Measurements from ENCODE around the gene OTOP2. TPM values are rescaled to one million over a fixed set of nuclear protein-coding genes. Genes with fewer than 3 reads are reported as not detected.

OTOP2 gene
- total and polyA plus RNA-seq, 8 donors, result 0.15 to 3.2 TPM; not detected in 6

DNA sequence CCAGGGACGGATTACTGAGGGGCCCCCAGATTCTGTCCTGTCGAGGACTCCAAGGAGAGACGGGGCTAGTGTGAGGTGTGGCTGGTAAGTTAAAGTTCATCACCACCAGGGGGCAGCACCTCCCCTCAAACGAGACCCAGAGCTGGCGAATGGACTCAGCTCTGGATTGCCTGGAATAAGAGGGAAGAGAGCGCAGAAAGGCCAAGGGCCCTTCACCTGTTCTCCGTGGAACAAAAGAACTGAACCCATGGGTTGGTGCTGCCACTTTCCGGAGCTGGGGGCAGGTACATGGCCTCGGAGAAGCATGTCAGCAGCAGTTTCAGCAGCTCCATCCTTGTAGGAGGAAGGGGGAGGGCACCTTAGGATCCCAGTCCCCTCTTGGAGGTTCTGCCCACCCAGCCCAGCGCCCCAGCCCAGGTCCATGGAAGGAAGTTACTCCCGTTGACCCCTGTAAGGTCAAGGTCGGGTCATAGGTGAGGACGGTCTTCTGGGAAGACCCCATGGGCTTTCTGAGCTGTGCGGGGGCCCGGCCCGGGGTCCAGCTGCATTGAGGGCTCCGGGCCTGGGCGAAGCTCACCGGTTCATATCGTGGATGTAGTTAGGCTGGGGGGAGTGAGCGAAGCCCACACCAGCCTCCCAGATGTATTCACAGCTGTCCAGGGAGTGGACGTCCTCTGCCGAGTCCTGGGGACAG lies 37.7 kb downstream of the OTOP2 start:
- Histone ChIP-seq H3K27ac (peak overlapping the region in 4 of 5 donors; percentile 4 to 44 (median 16)), H3K9me3 (no peaks in the 10 kb centered on the region), H3K4me1 (peaks cover 12 to 44% (median 32%) of the 10 kb centered on the region in 4 donors), H3K36me3 (peaks cover 6 to 69% (median 54%) of the 10 kb centered on the region in 4 donors), H3K4me3 (no peak overlapping the region), H3K27me3 (no peaks in the 10 kb centered on the region)
- WGBS, 5 donors, result 38 to 56% (median 43%) methylated on average over 19 to 23 of the region's 23 CpGs
- intact Hi-C loops (cut with DNase I; ENCODE audit: low total_unique reads), result no loop called here
- TF ChIP-seq POLR2AphosphoS5 (IDR thresholded peaks at IDR 0.05) (peak in 2 of 3 donors; percentile 12 to 74), POLR2A (IDR thresholded peaks at IDR 0.05) (no peak), EP300 (IDR thresholded peaks at IDR 0.05) (no peak)
- TF ChIP-seq, protein P1, sequence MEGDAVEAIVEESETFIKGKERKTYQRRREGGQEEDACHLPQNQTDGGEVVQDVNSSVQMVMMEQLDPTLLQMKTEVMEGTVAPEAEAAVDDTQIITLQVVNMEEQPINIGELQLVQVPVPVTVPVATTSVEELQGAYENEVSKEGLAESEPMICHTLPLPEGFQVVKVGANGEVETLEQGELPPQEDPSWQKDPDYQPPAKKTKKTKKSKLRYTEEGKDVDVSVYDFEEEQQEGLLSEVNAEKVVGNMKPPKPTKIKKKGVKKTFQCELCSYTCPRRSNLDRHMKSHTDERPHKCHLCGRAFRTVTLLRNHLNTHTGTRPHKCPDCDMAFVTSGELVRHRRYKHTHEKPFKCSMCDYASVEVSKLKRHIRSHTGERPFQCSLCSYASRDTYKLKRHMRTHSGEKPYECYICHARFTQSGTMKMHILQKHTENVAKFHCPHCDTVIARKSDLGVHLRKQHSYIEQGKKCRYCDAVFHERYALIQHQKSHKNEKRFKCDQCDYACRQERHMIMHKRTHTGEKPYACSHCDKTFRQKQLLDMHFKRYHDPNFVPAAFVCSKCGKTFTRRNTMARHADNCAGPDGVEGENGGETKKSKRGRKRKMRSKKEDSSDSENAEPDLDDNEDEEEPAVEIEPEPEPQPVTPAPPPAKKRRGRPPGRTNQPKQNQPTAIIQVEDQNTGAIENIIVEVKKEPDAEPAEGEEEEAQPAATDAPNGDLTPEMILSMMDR (IDR thresholded peaks at IDR 0.05), result peak in 5 of 7 experiments; percentile 49 to 83 (median 77)
- DNase-seq, result peak; percentile 93 to 96

DNA sequence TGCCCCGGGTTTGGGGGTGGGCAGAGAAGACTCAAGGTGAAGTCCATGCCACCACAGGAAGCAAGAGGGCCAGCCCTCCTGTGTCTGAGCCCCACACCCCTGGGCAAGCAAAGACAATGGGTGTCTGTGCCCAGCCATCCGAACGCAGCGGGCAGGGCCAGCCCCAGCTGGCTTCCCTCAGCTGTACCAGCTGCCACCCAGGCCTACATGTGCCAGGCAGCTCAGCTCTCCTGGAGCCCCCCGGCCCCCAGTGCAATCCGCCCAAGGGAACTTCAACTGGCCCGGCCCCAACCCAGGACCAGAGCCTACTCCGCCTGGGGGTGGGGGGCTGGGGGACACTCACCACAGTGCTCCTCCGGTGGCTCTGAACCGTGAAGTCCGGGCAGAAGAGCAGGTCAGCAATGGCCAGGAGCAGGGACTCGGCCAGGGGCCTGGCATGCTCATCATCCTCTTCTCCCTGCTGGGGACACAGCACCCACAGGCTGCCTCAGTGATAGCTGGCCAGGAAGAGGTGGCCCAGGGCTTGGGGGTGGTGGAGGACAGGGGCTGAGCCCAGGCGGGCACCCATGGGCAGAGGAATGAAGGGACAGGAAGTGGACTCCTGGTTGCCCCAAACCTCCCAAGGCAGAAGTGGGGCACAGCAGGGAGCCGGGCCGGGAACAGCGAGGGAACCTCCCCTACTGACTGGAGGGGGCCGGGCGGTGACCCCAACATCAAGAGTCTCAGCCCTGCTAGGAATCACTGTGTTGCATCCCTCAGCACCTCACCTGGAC lies 38.7 kb downstream of the OTOP2 start:
- H3K9me3 ChIP-seq, result no peaks in the 10 kb centered on the region
- no peaks in the 10 kb centered on the region for H3K27me3 ChIP-seq
- WGBS, 5 donors, result 60 to 81% (median 74%) methylated on average over 9 to 18 of the region's 18 CpGs
- H3K36me3 ChIP-seq, result peaks cover 6 to 62% (median 49%) of the 10 kb centered on the region in 4 donors
- H3K4me3 ChIP-seq, result no peak overlapping the region
- peaks cover 12 to 44% (median 32%) of the 10 kb centered on the region in 4 donors for H3K4me1 ChIP-seq
- peak overlapping the region in 1 of 5 donors; percentile 16 for H3K27ac ChIP-seq
- intact Hi-C loops (cut with DNase I; ENCODE audit: low total_unique reads), result no loop called here
- TF ChIP-seq EP300 (IDR thresholded peaks at IDR 0.05) (no peak), POLR2A (IDR thresholded peaks at IDR 0.05) (no peak)
- DNase-seq, result no peak

DNA sequence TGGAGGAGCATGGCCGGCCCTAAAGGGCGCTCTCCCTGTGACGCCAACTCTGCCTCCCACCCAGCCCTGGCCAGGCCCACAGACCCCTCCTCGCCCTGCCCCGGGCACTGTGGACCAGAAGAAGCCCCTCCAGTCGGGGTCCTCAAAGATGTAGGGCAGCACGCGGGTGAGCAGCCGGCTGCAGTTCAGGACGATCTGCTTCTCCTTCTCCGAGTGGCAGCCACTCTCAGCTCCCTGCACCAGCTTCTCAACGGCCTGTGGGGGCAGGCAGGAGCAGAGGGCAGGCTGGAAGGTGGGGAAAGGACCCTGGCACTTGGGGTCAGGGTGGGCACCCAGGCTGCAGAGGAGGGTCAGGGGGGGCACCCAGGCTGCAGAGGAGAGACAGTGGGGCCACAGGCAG lies 39.6 kb downstream of the OTOP2 start:
- 49 to 67% (median 60%) methylated on average over 2 to 12 of the region's 12 CpGs for WGBS, 5 donors
- intact Hi-C loops (cut with DNase I; ENCODE audit: low total_unique reads), result no loop called here
- peaks cover 20 to 46% (median 38%) of the 10 kb centered on the region in 4 donors for H3K4me1 ChIP-seq
- DNase-seq, result no peak
- H3K4me3 ChIP-seq, result no peak overlapping the region
- peaks cover 6 to 54% (median 42%) of the 10 kb centered on the region in 4 donors for H3K36me3 ChIP-seq
- H3K9me3 ChIP-seq, result no peaks in the 10 kb centered on the region
- TF ChIP-seq, protein P1 (IDR thresholded peaks at IDR 0.05), result no peak
- TF ChIP-seq POLR2A (IDR thresholded peaks at IDR 0.05), result no peak
- no peak for TF ChIP-seq EP300 (IDR thresholded peaks at IDR 0.05)
- no peak for TF ChIP-seq POLR2AphosphoS5 (IDR thresholded peaks at IDR 0.05)
- H3K27ac ChIP-seq, result no peak overlapping the region
- H3K27me3 ChIP-seq, result no peaks in the 10 kb centered on the region

DNA sequence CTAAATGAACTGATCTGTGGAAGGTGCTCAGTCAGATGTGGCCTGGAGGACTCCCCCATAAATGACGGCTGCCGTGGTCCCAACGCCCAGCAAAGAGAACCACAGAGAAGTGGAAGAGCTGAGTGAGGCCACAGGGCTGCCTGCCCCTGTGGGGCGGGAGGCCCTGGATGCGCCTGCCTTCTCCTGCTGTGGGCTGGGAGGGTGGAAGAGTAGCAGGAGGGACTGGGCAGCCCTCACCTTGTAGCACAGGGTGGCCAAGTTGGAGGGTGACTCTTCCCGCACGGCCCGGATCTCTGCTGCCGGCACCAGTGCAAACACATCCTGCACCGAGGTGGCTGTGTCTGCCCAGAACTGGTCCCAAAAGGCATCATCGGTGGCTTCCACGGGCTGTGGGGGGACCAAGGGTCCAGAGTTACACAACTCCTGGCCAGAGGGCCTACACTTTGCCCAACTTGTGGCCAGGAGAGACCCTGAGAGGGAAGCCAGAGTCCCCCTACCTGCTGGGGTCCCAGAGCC lies 40.2 kb downstream of the OTOP2 start:
- no peak for DNase-seq
- 43 to 92% (median 61%) methylated on average over 5 to 12 of the region's 12 CpGs for WGBS, 5 donors
- TF ChIP-seq POLR2AphosphoS5 (IDR thresholded peaks at IDR 0.05) (no peak), POLR2A (IDR thresholded peaks at IDR 0.05) (no peak)
- H3K27me3 ChIP-seq, result no peaks in the 10 kb centered on the region
- H3K4me1 ChIP-seq, result peaks cover 26 to 53% (median 44%) of the 10 kb centered on the region in 4 donors
- H3K4me3 ChIP-seq, result no peak overlapping the region
- no peak overlapping the region for H3K27ac ChIP-seq
- H3K9me3 ChIP-seq, result no peaks in the 10 kb centered on the region
- H3K36me3 ChIP-seq, result peaks cover 6 to 47% (median 37%) of the 10 kb centered on the region in 4 donors
- intact Hi-C loops (cut with DNase I; ENCODE audit: low total_unique reads), result no loop called here

DNA sequence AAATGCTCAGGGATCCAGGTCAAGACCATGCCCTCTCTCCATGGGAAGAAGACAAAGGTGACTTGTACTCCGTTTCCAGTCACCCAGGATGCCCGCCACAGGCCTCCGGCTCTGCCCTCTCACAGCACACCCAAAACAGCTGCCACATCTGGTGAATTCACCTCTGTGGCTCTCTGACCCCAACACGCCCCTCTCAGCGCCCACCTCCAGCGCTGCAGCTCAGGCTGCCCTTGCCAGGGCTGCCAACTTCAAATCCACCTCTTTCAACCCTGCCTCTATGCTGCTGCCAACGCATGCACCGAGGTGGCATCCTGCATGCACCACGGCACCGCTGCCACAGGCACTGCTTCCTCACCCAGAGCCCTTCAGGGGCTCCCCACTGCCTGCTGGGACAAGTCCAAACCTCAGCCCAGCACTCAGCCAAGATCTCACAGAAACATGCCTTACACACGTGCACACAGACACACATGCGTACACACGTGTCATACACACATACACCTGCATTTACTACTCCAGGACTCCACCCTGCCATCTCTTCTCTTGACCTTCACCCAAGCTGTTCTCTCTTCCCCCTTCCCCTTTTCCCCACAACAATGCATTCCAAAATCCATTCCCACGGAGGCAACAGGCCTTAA lies 41.0 kb downstream of the OTOP2 start:
- Histone ChIP-seq H3K27me3 (no peaks in the 10 kb centered on the region), H3K4me1 (peaks cover 27 to 60% (median 52%) of the 10 kb centered on the region in 4 donors), H3K27ac (peak overlapping the region in 1 of 5 donors; percentile 14), H3K36me3 (peaks cover 6 to 39% (median 30%) of the 10 kb centered on the region in 4 donors), H3K9me3 (no peaks in the 10 kb centered on the region), H3K4me3 (no peak overlapping the region)
- 42 to 59% (median 51%) methylated on average over 13 to 14 of the region's 14 CpGs for WGBS, 5 donors
- intact Hi-C loops (cut with DNase I; ENCODE audit: low total_unique reads), result no loop called here
- TF ChIP-seq EP300 (IDR thresholded peaks at IDR 0.05) (no peak), POLR2AphosphoS5 (IDR thresholded peaks at IDR 0.05) (no peak), POLR2A (IDR thresholded peaks at IDR 0.05) (no peak)
- TF ChIP-seq, protein P1 (IDR thresholded peaks at IDR 0.05), result no peak
- DNase-seq, result no peak
